ENCODE results near the gene DPP6.

DNA sequence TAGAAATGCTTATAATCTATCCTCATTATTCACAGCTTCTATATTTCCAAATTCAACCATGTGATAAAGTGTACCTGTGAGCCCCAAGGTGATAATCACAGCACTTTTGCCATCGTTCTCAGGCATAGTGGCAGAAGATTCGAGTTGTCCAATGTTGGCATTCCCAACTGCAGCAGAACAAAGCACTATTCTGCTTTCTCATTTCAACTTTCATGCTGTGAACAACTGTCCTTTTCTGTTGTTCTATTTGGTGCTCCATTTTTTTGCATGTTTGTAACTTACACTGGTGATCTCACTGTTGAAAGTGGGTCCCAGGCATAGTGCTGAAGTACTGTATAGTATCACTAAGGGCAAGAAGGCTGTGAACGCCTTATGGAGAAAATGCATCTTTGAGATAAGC is 512.5 kb downstream of the DPP6 start:
- TF ChIP-seq, protein P1, sequence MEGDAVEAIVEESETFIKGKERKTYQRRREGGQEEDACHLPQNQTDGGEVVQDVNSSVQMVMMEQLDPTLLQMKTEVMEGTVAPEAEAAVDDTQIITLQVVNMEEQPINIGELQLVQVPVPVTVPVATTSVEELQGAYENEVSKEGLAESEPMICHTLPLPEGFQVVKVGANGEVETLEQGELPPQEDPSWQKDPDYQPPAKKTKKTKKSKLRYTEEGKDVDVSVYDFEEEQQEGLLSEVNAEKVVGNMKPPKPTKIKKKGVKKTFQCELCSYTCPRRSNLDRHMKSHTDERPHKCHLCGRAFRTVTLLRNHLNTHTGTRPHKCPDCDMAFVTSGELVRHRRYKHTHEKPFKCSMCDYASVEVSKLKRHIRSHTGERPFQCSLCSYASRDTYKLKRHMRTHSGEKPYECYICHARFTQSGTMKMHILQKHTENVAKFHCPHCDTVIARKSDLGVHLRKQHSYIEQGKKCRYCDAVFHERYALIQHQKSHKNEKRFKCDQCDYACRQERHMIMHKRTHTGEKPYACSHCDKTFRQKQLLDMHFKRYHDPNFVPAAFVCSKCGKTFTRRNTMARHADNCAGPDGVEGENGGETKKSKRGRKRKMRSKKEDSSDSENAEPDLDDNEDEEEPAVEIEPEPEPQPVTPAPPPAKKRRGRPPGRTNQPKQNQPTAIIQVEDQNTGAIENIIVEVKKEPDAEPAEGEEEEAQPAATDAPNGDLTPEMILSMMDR (conservative IDR thresholded peaks at IDR 0.05; ENCODE audit: low read length): no peak
- TF ChIP-seq EZH2phosphoT487 (IDR thresholded peaks at IDR 0.05; ENCODE audit: borderline replicate concordance, low read depth, low read length): no peak
